Gastroesophageal sphincter (tissue), 4 donors: ENCODE data around the gene IFFO2. TPM values are rescaled to one million over a fixed set of nuclear protein-coding genes. Genes with fewer than 3 reads are reported as not detected.

Experiments
- ATAC-seq: fragments of 150-250 bp; one replicate; pipeline ENCODE4 v1.9.1; 2016; ENCODE audit warnings: mild to moderate bottlenecking, moderate library complexity
- H3K27ac ChIP-seq, 4 donors: fragments of 200-600 bp; sonication (generic) in 3 of 4; 1 replicate in 3 of 4; 2 replicates in 1 of 4; pipeline ENCODE4 v1.5.1; 2016 to 2019
- H3K27me3 ChIP-seq: fragments of 200-600 bp; sonication (generic); one replicate; pipeline ENCODE4 v1.5.1; 2019
- H3K36me3 ChIP-seq, 2 donors: fragments of 200-600 bp; sonication (generic); one replicate each; pipeline ENCODE4 v1.5.1; 2019; ENCODE audit warnings: control low read depth in 1 of 2
- H3K4me1 ChIP-seq, 3 donors: fragments of 200-600 bp; sonication (generic); 1 replicate in 2 of 3; 2 replicates in 1 of 3; pipeline ENCODE4 v1.5.1; 2016 to 2019; ENCODE audit warnings: control low read depth in 2 of 3
- H3K4me3 ChIP-seq, 2 donors: fragments of 200-600 bp; sonication (generic); one replicate each; pipeline ENCODE4 v1.5.1; 2019; ENCODE audit warnings: mild to moderate bottlenecking in 1 of 2, moderate library complexity in 1 of 2
- H3K9me3 ChIP-seq, 3 donors: fragments of 200-600 bp; sonication (generic); one replicate each; pipeline ENCODE4 v1.5.1; 2017 to 2019; ENCODE audit warnings: control low read depth in 2 of 3
- EP300 ChIP-seq: sonication (generic); formaldehyde crosslinking; IDR thresholded peaks from one replicate; pipeline ENCODE4 v1.6.1; 2017; ENCODE audit warnings: antibody characterized with exemption, mild to moderate bottlenecking
- POLR2A ChIP-seq, 2 donors: fragments of 450-650 bp; IDR thresholded peaks; one replicate each; pipeline ENCODE4 v1.6.1; 2017; ENCODE audit warnings: antibody characterized with exemption in 2 of 2, mild to moderate bottlenecking in 2 of 2, moderate library complexity in 1 of 2
- POLR2AphosphoS5 ChIP-seq: sonication (generic); formaldehyde crosslinking; IDR thresholded peaks from one replicate; pipeline ENCODE4 v1.6.1; 2017; ENCODE audit warnings: antibody characterized with exemption
- WGBS, 2 donors: methylation state at CpG; one replicate each; pipeline ENCODE4 v1.1.5; 2018; ENCODE audit warnings: low coverage in 1 of 2; 5-methylcytosine and 5-hydroxymethylcytosine counted together
- total RNA-seq, 4 donors: library from RNA; depleted of rRNA; stranded (reverse); fragments of >200 nt; gene quantifications; one replicate each; pipeline ENCODE4 v1.1.0, GENCODE V29; 2016
- TF ChIP-seq, protein P1 (sequence below), 4 experiments: fragments of 200-600 bp in 2 of 4; fragments of 450-650 bp in 2 of 4; sonication (generic) in 1 of 4; IDR thresholded peaks; one replicate each; pipeline ENCODE4 v1.5.1; 2017 to 2019; ENCODE audit warnings: antibody characterized with exemption in 4 of 4, mild to moderate bottlenecking in 2 of 4, moderate library complexity in 2 of 4

IFFO2 gene
- total RNA-seq, 4 donors from 2014 or later: 9.3 to 18.4 (median 12.7) TPM

DNA sequence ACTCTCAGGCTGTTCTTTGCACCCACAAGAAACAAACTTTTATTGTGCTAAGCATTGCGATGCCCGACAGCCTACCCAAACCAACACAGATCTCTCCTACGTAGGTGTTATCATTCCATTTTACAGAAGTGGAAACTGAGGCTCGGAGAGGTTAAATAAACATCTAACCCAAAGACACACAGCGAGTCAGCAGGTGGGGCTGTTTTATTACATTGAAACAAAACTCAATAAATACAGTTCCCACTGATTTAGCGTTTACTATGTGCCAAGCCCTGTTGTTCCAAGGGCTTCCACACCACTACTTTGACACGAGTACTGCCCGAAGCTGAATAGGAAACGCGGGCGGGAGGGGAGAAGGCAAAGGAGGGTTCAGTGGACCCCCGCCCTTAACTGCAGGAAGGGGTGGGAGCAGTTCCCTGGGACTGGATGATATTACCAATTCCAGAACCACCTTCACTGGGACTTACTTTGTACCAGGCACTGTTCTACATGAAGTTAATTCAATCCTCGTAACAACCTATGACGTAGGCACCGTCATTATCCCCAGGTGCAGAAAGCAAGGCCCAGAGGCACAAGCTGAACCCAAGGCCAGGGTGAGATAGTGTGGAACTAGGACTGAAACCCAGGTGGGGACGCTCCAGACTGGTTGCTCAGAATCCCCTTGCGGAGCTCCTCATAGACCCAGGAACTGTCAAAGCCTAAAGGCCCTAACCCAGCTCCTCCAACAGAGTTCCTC lies 34.8 kb downstream of the IFFO2 start:
- H3K9me3 ChIP-seq: no peaks in the 10 kb centered on the region
- peaks cover 0 to 36% of the 10 kb centered on the region in 2 donors for H3K36me3 ChIP-seq
- H3K27ac ChIP-seq: peak overlapping the region; percentile 86 to 94 (median 88)
- H3K27me3 ChIP-seq: no peaks in the 10 kb centered on the region
- H3K4me3 ChIP-seq: peak overlapping the region in 1 of 2 donors; percentile 28
- TF ChIP-seq, protein P1, sequence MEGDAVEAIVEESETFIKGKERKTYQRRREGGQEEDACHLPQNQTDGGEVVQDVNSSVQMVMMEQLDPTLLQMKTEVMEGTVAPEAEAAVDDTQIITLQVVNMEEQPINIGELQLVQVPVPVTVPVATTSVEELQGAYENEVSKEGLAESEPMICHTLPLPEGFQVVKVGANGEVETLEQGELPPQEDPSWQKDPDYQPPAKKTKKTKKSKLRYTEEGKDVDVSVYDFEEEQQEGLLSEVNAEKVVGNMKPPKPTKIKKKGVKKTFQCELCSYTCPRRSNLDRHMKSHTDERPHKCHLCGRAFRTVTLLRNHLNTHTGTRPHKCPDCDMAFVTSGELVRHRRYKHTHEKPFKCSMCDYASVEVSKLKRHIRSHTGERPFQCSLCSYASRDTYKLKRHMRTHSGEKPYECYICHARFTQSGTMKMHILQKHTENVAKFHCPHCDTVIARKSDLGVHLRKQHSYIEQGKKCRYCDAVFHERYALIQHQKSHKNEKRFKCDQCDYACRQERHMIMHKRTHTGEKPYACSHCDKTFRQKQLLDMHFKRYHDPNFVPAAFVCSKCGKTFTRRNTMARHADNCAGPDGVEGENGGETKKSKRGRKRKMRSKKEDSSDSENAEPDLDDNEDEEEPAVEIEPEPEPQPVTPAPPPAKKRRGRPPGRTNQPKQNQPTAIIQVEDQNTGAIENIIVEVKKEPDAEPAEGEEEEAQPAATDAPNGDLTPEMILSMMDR (IDR thresholded peaks at IDR 0.05): peak in 3 of 4 experiments; percentile 24 to 52 (median 40)
- TF ChIP-seq EP300 (no peak), POLR2AphosphoS5 (no peak), POLR2A (IDR thresholded peaks at IDR 0.05) (no peak)
- peak; percentile 19 for ATAC-seq
- 66 to 73% methylated on average over 3 to 10 of the region's 17 CpGs for WGBS, 2 donors
- H3K4me1 ChIP-seq: peaks cover 6 to 53% (median 30%) of the 10 kb centered on the region in 3 donors

DNA sequence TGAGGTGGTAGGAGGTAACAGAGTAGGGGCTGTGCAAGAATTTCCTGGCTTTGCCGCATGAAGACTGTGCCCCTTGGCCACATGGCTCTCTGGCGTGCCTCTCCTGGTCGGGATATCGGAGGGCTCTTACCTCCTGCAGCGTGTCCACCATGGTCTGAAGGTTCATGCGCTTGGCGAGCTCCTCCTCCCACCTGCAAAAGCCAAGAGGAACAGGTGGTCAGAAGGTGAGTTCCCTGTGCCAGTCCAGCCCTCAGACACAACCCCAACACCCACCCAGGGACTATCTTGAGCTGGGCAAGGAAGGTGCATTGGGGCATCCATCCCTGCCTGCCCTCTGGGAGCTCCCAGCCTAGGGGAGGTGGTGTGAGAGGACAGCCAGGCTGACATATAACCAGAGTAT lies 35.5 kb downstream of the IFFO2 start:
- peaks cover 0 to 43% of the 10 kb centered on the region in 2 donors for H3K36me3 ChIP-seq
- H3K4me1 ChIP-seq: peaks cover 6 to 46% (median 30%) of the 10 kb centered on the region in 3 donors
- no peak overlapping the region for H3K4me3 ChIP-seq
- TF ChIP-seq EP300: no peak
- TF ChIP-seq POLR2A (IDR thresholded peaks at IDR 0.05): no peak
- TF ChIP-seq, protein P1 (IDR thresholded peaks at IDR 0.05): no peak
- 86% methylated on average over 4 of the region's 7 CpGs; no CpG with 5 or more reads in 1 of the 2 donors for WGBS, 2 donors
- ATAC-seq: no peak
- H3K27me3 ChIP-seq: no peaks in the 10 kb centered on the region
- peak overlapping the region in 3 of 4 donors; percentile 86 to 94 (median 91) for H3K27ac ChIP-seq
- H3K9me3 ChIP-seq: no peaks in the 10 kb centered on the region

- 79 to 90% methylated on average over 10 to 12 of the region's 12 CpGs for WGBS, 2 donors
Observed at GRCh38 chr1:18919956-18920355, 36.5 kb downstream of the IFFO2 start.

GRCh38 chr1:18919197-18919905 lies 37.1 kb downstream of the IFFO2 start:
- peak overlapping the region in 1 of 4 donors; percentile 41 for H3K27ac ChIP-seq

More at GRCh38 chr1:18919956-18920355, 36.5 kb downstream of the IFFO2 start:
- TF ChIP-seq, protein P1 (IDR thresholded peaks at IDR 0.05): no peak
- no peak for TF ChIP-seq POLR2A (IDR thresholded peaks at IDR 0.05)
- TF ChIP-seq POLR2AphosphoS5: no peak
- no peak for TF ChIP-seq EP300
- Histone ChIP-seq H3K36me3 (peaks cover 0 to 53% of the 10 kb centered on the region in 2 donors), H3K4me3 (no peak overlapping the region), H3K27ac (peak overlapping the region in 1 of 4 donors; percentile 41), H3K4me1 (peaks cover 6 to 46% (median 30%) of the 10 kb centered on the region in 3 donors), H3K27me3 (no peaks in the 10 kb centered on the region), H3K9me3 (no peaks in the 10 kb centered on the region)
- no peak for ATAC-seq

More at GRCh38 chr1:18919197-18919905, 37.1 kb downstream of the IFFO2 start:
- H3K4me1 ChIP-seq: peaks cover 6 to 44% (median 28%) of the 10 kb centered on the region in 3 donors
- H3K27me3 ChIP-seq: no peaks in the 10 kb centered on the region
- H3K9me3 ChIP-seq: no peaks in the 10 kb centered on the region
- TF ChIP-seq POLR2A (IDR thresholded peaks at IDR 0.05): no peak
- TF ChIP-seq POLR2AphosphoS5: no peak
- TF ChIP-seq, protein P1 (IDR thresholded peaks at IDR 0.05): no peak
- TF ChIP-seq EP300: no peak
- H3K4me3 ChIP-seq: no peak overlapping the region
- no peak for ATAC-seq
- WGBS, 2 donors: 82 to 92% methylated on average over 5 to 11 of the region's 31 CpGs
- H3K36me3 ChIP-seq: peaks cover 0 to 55% of the 10 kb centered on the region in 2 donors
